ENCODE measurements around the gene HGD.

DNA sequence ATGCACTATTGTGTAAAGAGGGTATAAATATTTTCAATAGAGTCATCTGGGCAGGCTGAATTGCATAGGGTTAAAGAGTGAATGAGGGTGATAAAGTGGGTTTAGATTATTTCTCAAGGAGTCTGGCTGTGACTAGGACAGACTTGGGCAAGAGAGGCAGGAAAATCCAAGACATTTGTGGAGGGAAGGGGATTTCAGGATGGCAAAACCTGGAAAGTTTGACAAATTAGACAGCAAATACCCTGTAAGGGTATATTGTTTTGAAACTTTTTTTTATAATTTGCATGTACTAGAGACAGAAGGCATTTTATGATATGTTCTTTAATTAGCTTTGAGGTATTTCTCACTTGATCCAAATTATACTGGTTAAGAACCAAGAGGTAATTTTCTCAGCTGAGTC lies 17.1 kb downstream of the HGD start:
- no peak for TF ChIP-seq POLR2A (IDR thresholded peaks at IDR 0.05)
- TF ChIP-seq, protein P1, sequence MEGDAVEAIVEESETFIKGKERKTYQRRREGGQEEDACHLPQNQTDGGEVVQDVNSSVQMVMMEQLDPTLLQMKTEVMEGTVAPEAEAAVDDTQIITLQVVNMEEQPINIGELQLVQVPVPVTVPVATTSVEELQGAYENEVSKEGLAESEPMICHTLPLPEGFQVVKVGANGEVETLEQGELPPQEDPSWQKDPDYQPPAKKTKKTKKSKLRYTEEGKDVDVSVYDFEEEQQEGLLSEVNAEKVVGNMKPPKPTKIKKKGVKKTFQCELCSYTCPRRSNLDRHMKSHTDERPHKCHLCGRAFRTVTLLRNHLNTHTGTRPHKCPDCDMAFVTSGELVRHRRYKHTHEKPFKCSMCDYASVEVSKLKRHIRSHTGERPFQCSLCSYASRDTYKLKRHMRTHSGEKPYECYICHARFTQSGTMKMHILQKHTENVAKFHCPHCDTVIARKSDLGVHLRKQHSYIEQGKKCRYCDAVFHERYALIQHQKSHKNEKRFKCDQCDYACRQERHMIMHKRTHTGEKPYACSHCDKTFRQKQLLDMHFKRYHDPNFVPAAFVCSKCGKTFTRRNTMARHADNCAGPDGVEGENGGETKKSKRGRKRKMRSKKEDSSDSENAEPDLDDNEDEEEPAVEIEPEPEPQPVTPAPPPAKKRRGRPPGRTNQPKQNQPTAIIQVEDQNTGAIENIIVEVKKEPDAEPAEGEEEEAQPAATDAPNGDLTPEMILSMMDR (IDR thresholded peaks at IDR 0.05), result no peak
